Brain pericyte (primary cell): ENCODE measurements around the gene TUBB4A.

Experiments
- DNase-seq: peaks from one replicate; pipeline ENCODE4 v3.0.0-alpha.2; 2012; ENCODE audit warnings: low read depth, low spot score

The TUBB4A gene

DNA sequence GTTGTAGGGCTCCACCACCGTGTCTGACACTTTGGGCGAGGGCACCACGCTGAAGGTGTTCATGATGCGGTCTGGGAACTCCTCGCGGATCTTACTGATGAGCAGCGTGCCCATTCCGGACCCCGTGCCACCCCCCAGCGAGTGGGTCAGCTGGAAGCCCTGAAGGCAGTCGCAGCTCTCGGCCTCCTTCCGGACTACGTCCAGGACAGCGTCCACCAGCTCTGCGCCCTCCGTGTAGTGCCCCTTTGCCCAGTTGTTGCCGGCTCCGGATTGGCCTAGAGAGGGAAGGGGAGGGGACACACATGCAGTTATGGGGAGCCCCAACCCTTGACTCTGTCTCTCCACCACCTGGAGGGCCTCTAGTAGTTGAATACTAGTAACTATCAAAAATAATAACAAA, 6.2 kb downstream of the TUBB4A start:
- no peak for DNase-seq

DNA sequence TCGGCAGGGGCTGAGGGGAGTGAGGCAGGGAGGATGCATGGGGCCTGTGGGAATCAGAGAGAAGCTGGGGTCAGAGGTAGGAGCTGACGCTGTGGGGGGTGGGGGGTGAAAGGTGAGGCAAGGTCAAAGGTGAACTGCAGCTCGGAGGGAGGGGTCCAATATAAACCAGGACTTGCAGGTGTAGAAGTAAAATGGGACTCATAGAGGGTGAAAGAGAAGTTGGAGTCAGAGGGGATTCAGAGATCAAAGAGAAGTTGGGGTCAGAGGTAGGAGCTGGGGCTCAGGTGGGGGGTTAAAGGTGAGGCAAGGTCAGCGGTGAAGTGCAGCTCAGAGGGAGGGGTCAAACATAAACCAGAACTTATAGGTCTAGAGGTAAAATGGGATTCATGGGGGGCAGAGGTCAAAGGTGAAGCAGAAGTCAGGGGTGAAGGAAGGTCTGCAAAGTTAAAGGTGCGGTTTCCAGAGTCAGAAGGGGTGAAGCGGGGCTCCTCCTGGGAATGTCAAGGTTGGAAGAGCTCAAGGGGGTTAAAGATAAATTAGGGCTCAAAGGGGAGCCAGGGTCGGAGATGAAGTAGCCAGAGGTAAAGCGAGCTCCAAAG, 7.6 kb downstream of the TUBB4A start:
- no peak for DNase-seq

DNA sequence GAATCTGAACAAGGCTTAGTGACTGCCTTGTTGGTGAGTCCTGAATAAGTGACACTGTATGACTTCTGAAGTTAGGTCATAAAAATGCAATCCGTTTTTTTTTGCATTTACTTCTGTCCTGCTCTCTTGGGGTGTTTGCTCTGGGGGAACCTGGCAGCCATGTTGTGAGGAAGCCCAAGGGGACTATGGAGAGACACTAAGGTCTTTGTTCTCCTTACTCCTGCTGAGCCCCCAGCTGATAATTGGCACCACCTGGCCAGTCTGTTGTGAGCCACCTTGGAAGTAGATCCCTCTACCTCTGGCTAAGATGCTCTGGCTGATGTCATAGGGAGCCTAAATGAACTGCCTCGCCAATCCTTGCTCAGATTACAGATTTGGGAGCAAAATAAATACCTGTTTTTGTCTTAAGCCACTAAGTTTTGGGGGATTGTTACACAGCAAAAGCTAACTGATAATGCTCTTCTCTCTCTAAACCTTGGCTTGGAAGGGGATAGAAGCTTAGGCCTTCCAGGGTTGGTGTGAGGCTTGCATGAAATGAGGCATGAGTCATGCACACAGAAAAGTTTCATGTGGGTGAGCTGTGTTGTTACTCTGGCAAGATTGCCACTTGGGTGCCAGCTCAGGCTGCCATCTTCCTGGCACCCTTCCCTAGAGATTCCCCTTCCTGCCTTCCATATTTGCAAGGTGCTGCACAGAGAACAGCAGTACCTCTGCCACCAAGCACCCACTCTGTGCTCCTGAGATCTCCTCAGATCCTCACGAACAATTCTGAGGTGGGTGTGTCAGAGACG, 10.1 kb downstream of the TUBB4A start:
- DNase-seq = no peak

GRCh38 chr19:6490134-6490533, 12.0 kb downstream of the TUBB4A start:
- DNase-seq = no peak

DNA sequence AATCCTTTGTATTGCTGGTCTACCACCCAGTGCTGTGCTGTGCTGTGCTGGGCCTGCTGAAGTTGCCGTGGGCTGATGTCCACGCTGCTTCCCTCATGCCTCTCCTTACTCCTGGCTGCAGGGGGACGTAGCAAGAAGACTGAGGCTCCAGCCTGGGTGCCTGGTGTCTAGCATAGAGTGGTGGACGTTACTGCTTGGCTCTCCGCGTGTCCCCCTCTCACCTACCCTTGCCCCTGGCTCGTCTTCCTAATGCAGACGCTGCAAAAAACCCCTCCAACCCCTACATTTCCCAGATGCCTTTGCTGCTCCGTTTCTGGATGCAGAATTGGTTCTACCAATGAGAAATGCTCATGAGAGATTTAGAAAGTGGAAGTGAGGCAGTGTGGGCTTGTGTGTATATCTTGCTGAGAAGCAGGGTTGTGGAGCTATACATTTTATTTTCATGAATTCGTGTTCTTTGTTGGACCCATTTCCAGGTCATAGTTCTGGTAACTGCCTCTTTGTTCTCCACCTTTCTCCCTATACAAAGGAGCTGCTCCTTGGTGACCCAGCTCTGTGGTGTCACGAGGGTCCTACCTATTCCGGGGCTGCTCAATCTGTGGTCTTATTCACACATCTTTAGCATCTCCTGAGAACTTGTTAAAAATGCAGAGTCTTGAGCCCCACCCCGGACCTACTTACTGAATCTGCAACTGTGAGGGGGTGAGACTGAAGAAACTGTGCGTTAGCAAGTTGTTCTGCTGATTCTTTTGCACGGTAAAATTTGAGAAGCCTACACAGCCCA, 12.6 kb downstream of the TUBB4A start:
- DNase-seq = no peak

DNA sequence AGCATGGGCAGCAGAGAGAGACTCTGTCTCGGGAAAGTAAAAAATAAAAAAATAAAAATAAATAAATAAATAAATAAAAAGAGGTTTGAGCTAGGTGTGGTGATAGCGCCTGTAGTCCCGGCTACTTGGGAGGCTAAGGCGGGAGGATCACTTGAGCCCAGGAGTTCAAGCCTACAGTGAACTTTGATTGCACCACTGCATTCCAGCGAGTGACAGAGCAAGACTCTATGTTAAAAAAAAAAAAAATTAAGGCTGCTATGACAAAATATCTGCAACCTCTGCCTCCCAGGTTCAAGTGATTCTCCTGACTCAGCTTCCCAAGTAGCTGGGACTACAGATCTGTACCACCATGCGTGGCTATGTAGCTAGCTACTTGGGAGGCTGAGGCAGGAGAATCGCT, 17.3 kb downstream of the TUBB4A start:
- DNase-seq = no peak

DNA sequence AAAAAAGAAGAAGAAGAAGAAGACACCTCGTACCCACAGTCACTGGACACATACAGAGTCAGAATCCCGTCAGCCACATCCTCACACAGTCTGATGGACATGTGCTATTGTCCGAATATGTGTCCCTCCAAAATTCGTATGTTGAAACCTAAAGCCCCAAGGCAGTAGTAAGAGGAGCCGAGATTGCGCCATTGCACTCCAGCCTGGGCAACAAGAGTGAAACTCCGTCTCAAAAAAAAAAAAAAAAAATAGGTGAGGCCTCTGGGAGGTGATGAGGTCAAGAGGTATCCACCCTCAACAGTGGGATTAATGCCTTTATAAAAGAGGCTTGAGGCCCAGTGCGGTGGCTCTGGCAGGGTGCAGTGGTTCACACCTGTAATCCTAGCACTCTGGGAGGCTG, 17.9 kb downstream of the TUBB4A start:
- DNase-seq = no peak

DNA sequence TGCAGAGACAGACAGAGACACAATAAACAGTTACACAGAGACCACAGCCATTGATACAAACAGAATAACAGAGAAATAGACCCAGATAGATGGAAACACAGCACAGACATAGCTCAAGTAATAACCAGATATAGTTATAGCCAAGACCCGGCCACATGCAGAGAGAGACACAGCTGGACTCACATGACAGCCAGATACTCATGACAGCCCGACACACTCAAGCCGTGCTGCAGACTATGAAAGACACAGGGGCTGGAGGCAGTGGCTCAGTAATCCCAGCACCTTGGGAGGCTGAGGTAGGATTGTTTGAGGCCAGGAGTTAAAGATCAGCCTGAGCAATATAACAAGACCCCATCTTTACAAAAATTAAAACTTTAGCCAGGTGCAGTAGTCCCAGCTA, 18.9 kb downstream of the TUBB4A start:
- DNase-seq = no peak

DNA sequence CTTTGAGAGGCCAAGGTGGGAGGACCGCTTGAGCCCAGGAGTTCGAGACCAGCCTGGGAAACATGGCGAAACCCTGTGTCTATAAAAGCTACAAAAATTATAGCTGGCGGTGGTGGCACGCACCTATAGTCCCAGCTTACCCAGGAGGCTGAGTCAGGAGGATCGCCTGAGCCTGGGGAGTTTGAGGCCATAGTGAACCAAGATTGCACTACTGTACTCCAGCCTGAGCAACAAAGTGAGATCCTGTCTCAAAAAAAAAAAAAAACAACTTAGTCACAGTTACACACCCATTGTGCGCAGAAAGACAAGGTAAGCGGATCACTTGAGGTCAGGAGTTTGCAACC, 19.8 kb downstream of the TUBB4A start:
- DNase-seq = no peak

GRCh38 chr19:6481541-6482342, 20.4 kb downstream of the TUBB4A start, which contains the start of gene DENND1C:
DENND1C (minus strand) TSS chr19:6481787; CDS start chr19:6481695, 92 bp downstream.
- no peak for DNase-seq

DNA sequence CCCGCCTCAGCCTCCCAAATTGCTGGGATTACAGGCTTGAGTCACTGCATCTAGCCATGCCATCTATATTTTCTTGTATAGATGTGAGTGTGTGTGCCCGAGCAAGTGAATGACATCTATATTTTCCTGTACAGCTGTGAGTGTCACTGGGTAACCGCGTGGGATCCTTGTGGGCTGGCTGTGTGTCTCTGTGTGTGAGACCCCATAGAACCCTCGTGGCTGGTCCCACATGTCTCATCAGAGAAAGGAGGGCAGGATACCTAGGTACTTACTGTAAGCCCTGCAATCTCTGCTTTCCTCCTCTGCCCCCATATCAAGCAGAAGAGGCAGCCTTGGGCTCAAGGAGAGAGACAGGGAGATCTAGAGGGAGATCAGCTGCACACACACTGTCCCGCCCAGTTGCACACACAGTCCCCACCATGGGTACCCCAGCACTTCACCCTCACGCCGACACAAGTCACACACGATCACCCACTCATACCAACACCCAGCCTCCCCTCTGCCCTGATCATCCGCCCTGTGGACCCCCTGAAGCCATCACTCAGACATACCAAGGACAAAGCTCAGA, 21.2 kb downstream of the TUBB4A start:
- no peak for DNase-seq

- DNase-seq = no peak
These were observed 22.2 kb downstream of the TUBB4A start for GRCh38 chr19:6479836-6480398.

- DNase-seq = no peak
These were observed 23.3 kb downstream of the TUBB4A start for GRCh38 chr19:6478815-6479214.

DNA sequence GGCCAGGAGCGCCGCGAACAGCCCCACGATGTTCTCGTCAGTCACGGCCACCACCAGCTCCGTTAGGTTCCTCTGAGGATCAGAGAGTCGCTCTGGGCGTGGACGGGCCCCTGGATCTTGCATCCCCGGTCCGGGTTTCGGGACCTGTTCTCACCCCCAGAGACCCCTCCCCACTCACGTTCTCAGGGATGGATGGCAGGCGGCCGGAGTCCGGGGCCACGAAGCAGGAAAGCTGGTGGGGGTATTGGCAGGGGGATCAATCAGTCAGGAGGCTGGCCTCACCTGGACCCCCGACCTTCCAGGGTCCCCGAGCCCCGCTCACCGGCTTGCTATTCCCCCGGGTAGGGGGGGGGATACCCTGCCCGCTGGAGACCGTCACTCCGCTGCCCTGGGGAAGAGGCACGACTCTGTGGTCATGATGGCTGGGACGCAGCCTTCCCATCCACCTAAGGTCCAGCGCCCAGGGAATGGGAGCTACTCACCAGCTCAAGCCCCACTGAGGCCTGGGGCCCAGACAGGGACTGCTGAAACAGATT, 25.1 kb downstream of the TUBB4A start:
- DNase-seq = no peak

DNA sequence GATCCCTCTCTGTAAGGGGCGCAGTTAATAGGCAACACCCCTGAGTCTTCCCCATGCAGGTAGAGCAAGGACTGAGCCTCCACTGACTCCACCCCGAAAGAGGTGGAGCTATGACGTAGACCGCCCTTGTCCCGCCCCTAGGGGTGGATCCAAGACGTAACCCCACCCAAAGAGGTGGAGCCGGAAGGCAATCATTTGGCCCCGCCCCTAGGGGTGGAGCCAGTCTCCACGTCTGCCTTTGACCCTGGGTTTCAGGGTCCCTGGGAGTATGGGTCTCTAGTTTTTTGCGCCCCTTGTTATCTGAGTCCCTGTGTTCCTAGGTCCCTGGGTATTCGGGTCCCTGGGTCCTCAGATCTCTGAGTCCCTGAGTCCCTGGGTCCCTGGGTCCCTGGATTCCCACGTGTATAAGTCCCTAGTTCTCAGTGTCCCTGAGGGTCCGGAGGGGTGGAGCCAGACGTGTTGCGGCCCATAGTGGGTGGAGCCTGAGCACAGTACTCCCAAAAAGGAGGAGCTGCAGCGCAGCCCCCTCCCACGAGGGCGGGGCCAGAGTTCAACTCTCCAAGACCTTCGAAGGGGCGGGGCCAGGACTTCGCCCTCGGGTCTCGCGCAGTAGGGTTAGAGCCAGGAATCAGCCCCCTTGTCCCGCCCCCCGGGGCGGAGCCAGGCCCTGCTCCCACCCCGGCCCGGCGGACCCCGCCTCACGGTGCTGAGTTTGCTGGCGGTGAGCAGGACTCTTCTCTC, 25.8 kb downstream of the TUBB4A start:
- DNase-seq = no peak

DNA sequence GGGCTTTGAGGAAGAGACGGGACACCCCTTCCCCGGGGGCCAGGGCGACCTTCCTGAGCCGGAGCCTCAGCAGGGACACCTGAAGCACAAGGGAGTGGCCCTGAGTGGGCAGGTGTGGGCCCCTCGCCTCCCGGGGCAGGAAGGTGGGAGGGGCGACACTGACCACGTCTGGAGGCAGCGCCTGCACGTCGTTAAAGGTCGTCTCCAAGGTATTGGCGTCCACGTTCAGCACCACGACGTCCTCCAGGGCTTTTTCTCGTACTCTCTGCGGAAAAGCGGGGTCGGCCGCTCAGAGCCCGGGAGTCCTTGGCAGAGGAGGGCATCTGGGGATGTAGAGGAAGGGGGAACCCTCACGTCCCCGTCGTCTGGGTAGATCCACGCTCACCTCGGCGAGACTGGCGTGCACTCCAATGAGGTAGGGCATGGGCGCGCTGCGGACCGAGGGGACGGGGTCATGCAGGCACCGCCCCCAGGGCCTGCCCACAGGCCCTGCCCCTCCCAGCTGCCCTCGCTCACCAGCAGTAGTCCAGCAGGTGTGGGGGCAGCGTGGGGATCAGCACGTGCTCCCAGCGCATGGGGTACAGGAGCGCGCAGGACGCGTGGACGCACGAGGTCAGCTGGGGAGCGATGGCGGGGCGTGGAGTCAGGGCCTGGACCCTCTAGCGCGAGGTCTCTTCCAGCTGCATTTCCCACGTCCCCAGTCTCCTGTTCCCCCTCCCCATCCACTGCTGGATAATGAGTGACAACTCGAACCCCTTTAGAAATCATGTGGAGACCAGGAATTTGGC, 26.6 kb downstream of the TUBB4A start:
- DNase-seq = no peak

DNA sequence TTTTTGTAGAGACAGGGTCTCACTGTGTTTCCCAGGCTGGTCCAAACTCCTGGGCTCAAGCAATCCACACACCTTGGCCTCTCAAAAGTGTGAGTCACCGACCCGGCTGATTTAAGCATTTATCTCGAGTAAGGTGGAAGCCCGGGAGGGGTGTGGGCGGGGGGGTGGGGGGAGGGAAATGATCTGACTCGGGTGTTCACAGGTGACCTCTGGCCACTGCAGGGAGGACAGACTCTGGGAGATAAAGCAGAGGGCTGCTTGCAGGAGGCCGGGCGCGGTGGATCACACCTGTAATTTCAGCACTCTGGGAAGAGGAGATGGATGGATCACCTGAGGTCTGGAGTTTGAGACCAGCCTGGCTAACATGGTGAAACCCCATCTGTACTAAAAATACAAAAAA, 28.5 kb downstream of the TUBB4A start:
- DNase-seq = no peak

DNA sequence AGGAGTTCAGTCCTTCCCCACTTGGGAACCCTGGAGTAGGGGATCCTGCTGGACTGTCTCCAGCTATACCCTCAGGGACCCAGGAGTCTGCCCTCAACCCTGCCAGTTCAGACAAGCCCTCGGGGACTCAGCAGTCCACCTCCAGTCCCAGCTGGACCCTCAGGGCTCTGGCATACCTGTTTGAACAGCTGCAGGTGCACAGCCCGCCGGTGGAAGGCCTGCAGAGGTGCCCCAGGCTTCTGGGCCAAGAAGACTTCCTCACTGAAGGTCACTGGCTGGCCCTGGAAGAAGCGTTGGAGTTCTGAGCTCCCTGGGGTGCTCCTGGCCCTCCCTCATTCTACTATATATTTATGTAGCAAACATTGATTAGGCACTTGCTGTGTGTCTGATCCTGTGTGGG, 29.4 kb downstream of the TUBB4A start:
- no peak for DNase-seq

DNA sequence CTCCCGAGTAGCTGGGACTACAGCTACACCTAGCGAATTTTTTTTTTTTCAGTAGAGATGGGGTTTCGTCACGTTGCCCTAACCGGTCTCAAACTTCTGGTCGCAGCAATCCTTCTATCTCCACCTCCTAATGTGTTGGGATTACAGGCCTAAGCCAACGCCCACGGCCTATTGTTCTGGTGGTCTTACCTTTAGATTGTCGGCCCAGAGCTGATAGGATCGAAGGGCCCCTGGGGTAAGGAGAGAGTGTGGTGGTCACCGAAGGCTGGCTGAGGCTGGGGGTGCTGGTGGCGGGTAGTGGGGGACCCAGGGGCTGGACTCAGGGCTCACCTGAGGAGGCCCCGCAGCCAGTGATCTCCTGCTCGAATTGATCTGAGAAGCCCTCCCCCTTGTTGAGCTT, 31.0 kb downstream of the TUBB4A start:
- DNase-seq = no peak
